Psoas muscle (tissue), 8 donors: ENCODE measurements around the gene ANKRD13B. TPM values are rescaled to one million over a fixed set of nuclear protein-coding genes. Genes with fewer than 3 reads are reported as not detected.

Source experiments
- ATAC-seq, 4 donors: fragments of 200-7000 bp; cut with Tn5 transposase; one replicate each; pipeline ENCODE4 v1.9.1; 2020; ENCODE audit warnings: moderate library complexity in 3 of 4, mild to moderate bottlenecking in 2 of 4
- DNase-seq, 2 donors: peaks; one replicate each; pipeline ENCODE4 v3.0.0-alpha.2; 2020
- H3K27ac ChIP-seq: fragments of 200-600 bp; one replicate; pipeline ENCODE4 v1.8.0; 2022
- H3K27me3 ChIP-seq, 3 donors: fragments of 200-600 bp in 1 of 3; one replicate each; pipeline versions ENCODE4 v1.6.1 to v1.8.0; 2013 to 2022; ENCODE audit warnings: low read length in 2 of 3, mild to moderate bottlenecking in 2 of 3, moderate library complexity in 1 of 3; ENCODE audit not compliant: insufficient read depth in 3 of 3
- H3K36me3 ChIP-seq, 2 donors: fragments of 200-600 bp in 1 of 2; one replicate each; pipeline versions ENCODE4 v1.6.1 to v1.8.0; 2013 to 2022; ENCODE audit warnings: low read depth in 1 of 2, mild to moderate bottlenecking in 1 of 2, moderate library complexity in 1 of 2; ENCODE audit not compliant: insufficient read depth in 1 of 2
- H3K4me1 ChIP-seq: fragments of 200-600 bp; one replicate; pipeline ENCODE4 v1.8.0; 2022
- H3K4me3 ChIP-seq: fragments of 200-600 bp; one replicate; pipeline ENCODE4 v1.8.0; 2022; ENCODE audit warnings: mild to moderate bottlenecking
- H3K9me3 ChIP-seq: fragments of 200-600 bp; one replicate; pipeline ENCODE4 v1.8.0; 2022
- WGBS, 3 donors: extraction: QIAGEN DNeasy Blood & Tissue Kit; methylation state at CpG; one replicate each; pipeline versions ENCODE4 v1.1.6 to v1.1.7; 2013; 5-methylcytosine and 5-hydroxymethylcytosine counted together
- intact Hi-C, 2 donors: fragments of 100-400 bp; cut with DNase I; formaldehyde crosslinking; loops; one replicate each; pipeline versions ENCODE4 v1.11.0 to v1.14.2; 2022
- polyA plus RNA-seq, 3 donors: library from polyadenylated mRNA; stranded (reverse); fragments of 200-250 nt; gene quantifications; one replicate each; pipeline ENCODE4 v1.2.3, GENCODE V29; 2013
- total RNA-seq, 4 donors: library from RNA; stranded (reverse); fragmentation: NEBNext Ultra II Directional in 2 of 4; extraction: Animal tissue kit (Norgen Biotek cat#: 25700) in 2 of 4; gene quantifications; one replicate each; pipeline versions ENCODE4 v1.2.1 to v1.2.4, GENCODE V29; 2021 to 2023
- TF ChIP-seq, protein P1 (sequence below): fragments of 200-600 bp; IDR thresholded peaks from one replicate; pipeline ENCODE4 v1.8.0; 2022; ENCODE audit warnings: antibody characterized with exemption
- donor health status: healthy with polysubstance abuse.
- donor health status: DM: no; HTN: no; CAD: no; lungs with moderate emphysema.
- donor health status: Bipolar disorder and iron deficiency.
- donor health status: healthy.
- donor health status: DM: yes; HTN: yes; CAD: no.
- donor health status: DM: no; HTN: no; CAD: no.
- donor health status: DM: no; HTN: no; CAD: no.
- donor health status: DM: yes; HTN: yes; CAD: no.

ANKRD13B gene
- total and polyA plus RNA-seq, 7 donors = 5.4 to 14.8 (median 7.1) TPM

DNA sequence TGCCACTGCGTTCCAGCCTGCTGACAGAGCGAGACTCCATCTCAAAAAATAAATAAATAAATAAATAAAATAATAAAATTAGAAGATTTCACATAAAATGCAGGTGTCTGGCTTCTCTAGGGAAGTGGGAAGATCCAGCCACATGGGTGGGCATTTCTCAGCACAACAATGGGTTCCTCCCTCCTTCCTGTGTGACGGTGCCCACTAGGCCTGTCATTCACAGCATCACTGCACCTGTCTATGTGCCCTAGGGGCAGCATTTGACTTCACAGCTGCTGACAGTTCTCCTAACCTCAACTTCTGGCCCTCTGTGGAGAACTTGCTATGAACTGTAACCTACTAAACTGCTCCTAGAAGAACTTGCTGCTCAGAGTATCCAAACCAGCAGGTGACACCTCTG is 29.1 kb upstream of the ANKRD13B start:
- 92 to 97% (median 95%) methylated on average over 3 of the region's 3 CpGs for WGBS, 3 donors
- Histone ChIP-seq H3K36me3 (no peaks in the 10 kb centered on the region), H3K27ac (no peak overlapping the region), H3K4me3 (no peak overlapping the region), H3K9me3 (no peaks in the 10 kb centered on the region), H3K27me3 (no peaks in the 10 kb centered on the region), H3K4me1 (peaks cover 8% of the 10 kb centered on the region)
- no peak for DNase-seq
- no peak for ATAC-seq
- intact Hi-C loops = no loop called here
- TF ChIP-seq, protein P1, sequence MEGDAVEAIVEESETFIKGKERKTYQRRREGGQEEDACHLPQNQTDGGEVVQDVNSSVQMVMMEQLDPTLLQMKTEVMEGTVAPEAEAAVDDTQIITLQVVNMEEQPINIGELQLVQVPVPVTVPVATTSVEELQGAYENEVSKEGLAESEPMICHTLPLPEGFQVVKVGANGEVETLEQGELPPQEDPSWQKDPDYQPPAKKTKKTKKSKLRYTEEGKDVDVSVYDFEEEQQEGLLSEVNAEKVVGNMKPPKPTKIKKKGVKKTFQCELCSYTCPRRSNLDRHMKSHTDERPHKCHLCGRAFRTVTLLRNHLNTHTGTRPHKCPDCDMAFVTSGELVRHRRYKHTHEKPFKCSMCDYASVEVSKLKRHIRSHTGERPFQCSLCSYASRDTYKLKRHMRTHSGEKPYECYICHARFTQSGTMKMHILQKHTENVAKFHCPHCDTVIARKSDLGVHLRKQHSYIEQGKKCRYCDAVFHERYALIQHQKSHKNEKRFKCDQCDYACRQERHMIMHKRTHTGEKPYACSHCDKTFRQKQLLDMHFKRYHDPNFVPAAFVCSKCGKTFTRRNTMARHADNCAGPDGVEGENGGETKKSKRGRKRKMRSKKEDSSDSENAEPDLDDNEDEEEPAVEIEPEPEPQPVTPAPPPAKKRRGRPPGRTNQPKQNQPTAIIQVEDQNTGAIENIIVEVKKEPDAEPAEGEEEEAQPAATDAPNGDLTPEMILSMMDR = no peak

DNA sequence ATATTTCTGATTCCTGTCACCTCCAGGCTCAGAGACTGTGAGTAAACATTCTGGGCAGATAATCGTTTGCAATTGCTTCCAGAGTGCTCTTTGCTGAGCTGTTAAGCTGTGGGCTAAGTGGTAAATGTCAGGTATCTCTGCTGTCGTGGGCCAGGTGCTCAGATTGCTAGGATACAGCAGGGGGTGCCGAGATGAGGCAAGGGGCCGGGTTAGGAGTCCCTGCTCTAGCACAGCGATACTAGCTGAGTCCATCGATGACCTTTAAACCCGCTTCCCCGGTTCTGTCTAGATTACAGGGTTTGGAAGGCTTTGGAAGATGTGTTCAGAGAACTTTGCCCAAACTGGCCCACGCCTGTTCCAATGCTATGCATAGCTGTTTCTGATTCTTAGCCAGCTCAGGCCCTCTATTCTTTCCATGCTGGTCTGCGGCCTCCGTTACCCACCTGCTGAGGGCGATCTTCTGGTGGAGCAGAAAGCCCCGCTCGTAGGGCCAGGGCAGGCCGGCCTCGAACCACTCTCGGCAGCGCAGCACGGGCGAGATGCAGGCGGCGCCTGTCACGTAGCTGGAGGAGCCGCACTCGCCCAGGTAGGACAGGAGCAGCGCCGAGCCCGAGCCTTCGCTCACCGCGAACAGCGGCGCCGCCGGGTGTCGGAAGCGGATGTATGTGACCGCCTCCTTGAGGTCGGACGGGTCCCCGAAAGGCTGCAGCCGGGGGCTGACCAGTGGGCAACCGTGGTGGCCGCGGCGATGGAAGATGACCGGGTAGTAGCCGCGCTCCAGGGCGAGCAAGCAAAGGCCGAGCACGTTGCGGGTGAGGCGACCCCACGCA is 27.1 kb upstream of the ANKRD13B start:
- H3K9me3 ChIP-seq = no peaks in the 10 kb centered on the region
- TF ChIP-seq, protein P1 = no peak
- WGBS, 3 donors = 36 to 44% (median 42%) methylated on average over 52 to 55 of the region's 55 CpGs
- H3K36me3 ChIP-seq = no peaks in the 10 kb centered on the region
- ATAC-seq = no peak
- intact Hi-C loops = no loop called here
- H3K4me3 ChIP-seq = peak overlapping the region; percentile 81
- H3K27ac ChIP-seq = peak overlapping the region; percentile 84
- peaks cover 16% of the 10 kb centered on the region for H3K4me1 ChIP-seq
- H3K27me3 ChIP-seq = no peaks in the 10 kb centered on the region
- peak; percentile 39 to 61 for DNase-seq

DNA sequence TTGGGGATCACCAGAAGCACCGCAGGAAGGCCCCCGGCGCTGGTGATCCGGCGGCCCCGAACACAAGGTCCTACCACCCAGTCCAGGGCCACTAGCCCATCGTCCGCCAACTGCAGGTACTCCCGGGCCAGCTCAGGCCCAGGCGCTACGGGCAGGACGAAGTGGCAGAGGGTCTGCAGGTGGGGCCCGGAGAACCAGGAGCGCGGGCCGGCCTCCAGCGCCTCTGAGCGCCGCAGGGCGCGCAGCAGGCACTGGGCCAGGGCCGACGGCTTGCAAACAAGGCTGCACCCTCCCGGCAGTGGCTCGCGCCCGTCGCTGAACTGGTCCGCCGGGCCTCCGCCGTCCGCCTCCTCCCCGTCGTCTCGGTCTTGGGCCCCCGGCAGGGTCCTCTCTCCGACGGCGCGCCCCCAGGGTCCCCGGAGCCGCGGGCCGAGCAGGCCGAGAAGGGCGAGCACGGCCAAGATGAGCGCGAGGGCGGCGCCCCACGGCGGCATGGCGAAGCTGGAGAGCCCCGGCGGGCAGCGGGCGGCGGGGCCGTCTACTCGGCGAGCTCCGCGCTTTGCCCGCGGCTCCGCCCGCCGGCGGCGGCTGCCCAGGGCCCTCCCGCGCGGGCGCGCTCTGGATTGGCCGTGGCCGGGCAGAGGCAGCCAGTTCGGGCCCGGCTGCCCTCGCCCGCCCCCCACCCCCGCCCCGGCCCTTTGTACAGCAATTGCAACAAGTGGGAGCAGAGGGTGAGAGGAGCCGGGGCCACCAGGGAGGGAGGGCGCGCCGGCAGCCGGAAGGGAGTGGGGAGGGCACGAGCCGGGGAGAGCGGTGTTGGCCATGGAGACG is 26.2 kb upstream of the ANKRD13B start, which contains the start of gene ABHD15:
Gene ABHD15, minus strand, starts transcription at position 565 of the 831 bp plus-strand sequence. Its CDS starts 71 bp downstream, at position 494.
- peak; percentile 28 to 54 (median 50) for ATAC-seq
- Histone ChIP-seq H3K9me3 (no peaks in the 10 kb centered on the region), H3K4me1 (peaks cover 10% of the 10 kb centered on the region), H3K4me3 (peak within 1 kb of the TSS; percentile 81), H3K27ac (peak within 1 kb of the TSS; percentile 84), H3K27me3 (no peaks in the 10 kb centered on the region), H3K36me3 (no peaks in the 10 kb centered on the region)
- TF ChIP-seq, protein P1 = no peak
- intact Hi-C loops = no loop called here
- 2 to 4% (median 2%) methylated on average over 48 to 94 of the region's 94 CpGs for WGBS, 3 donors
- DNase-seq = peak; percentile 76 to 79

DNA sequence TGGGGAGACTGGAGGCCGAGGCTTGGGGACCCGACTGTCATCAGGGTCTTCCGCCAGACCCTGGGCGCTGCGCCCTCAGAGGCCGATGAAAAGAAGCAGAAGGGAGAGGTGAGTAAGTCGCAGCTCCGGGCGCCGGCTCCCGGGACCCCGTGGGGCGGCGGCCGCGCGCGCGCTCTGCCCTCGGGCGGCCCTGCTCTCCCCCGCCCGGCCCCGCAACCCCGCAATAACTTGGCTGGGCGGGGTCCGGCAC is 25.7 kb upstream of the ANKRD13B start:
- intact Hi-C loops = no loop called here
- H3K4me1 ChIP-seq = peaks cover 12% of the 10 kb centered on the region
- H3K27me3 ChIP-seq = no peaks in the 10 kb centered on the region

More for the DNA sequence above, 25.7 kb upstream of the ANKRD13B start:
- DNase-seq (peak in 1 of 2 donors; percentile 38), ATAC-seq (peak in 3 of 4 donors; percentile 3 to 21 (median 4))
- H3K27ac ChIP-seq = peak overlapping the region; percentile 84
- H3K9me3 ChIP-seq = no peaks in the 10 kb centered on the region
- peak overlapping the region; percentile 81 for H3K4me3 ChIP-seq
- 0 to 1% (median 0%) methylated on average over 4 to 27 of the region's 27 CpGs for WGBS, 3 donors
- H3K36me3 ChIP-seq = no peaks in the 10 kb centered on the region
- TF ChIP-seq, protein P1 = no peak
